GM19025 (cell line): ENCODE measurements around the gene IPCEF1.

Experiments used
- ATAC-seq: cut with Tn5 transposase; IDR thresholded peaks from one replicate; pipeline ENCODE4 v1.9.1; 2021; ENCODE audit warnings: mild to moderate bottlenecking, low read depth, moderate library complexity; ENCODE audit not compliant: unreplicated experiment

IPCEF1 gene

GRCh38 chr6:154356690-154357089 lies at the start of gene IPCEF1:
Gene IPCEF1, minus strand, starts transcription at chr6:154356803. Its CDS starts 90,856 bp downstream, at chr6:154265947.
- no peak for ATAC-seq

- ATAC-seq = no peak
Measured at GRCh38 chr6:154406301-154406700, 49.7 kb upstream of the IPCEF1 start.

GRCh38 chr6:154404791-154405400 lies 48.3 kb upstream of the IPCEF1 start:
- peak; percentile 42 for ATAC-seq

GRCh38 chr6:154403788-154404187 lies 47.2 kb upstream of the IPCEF1 start:
- ATAC-seq = no peak

- ATAC-seq = no peak
Measured at GRCh38 chr6:154402081-154402780, 45.6 kb upstream of the IPCEF1 start.

GRCh38 chr6:154399097-154399496 lies 42.5 kb upstream of the IPCEF1 start:
- ATAC-seq = no peak

GRCh38 chr6:154397491-154398195 lies 41.0 kb upstream of the IPCEF1 start:
- no peak for ATAC-seq

- ATAC-seq = no peak
Measured at GRCh38 chr6:154395878-154396277, 39.3 kb upstream of the IPCEF1 start.

GRCh38 chr6:154395316-154395715 lies 38.7 kb upstream of the IPCEF1 start:
- no peak for ATAC-seq

- no peak for ATAC-seq
Measured at GRCh38 chr6:154394571-154394970, 38.0 kb upstream of the IPCEF1 start.

GRCh38 chr6:154390034-154390433 lies 33.4 kb upstream of the IPCEF1 start:
- ATAC-seq = no peak

GRCh38 chr6:154388803-154389202 lies 32.2 kb upstream of the IPCEF1 start:
- no peak for ATAC-seq

- ATAC-seq = no peak
Measured at GRCh38 chr6:154386848-154387717, 30.5 kb upstream of the IPCEF1 start.

- ATAC-seq = no peak
Measured at GRCh38 chr6:154384191-154384590, 27.6 kb upstream of the IPCEF1 start.

GRCh38 chr6:154383273-154383672 lies 26.7 kb upstream of the IPCEF1 start:
- ATAC-seq = no peak

- ATAC-seq = no peak
Measured at GRCh38 chr6:154382740-154383139, 26.1 kb upstream of the IPCEF1 start.

- ATAC-seq = no peak
Measured at GRCh38 chr6:154381548-154381947, 24.9 kb upstream of the IPCEF1 start.

GRCh38 chr6:154380741-154381140 lies 24.1 kb upstream of the IPCEF1 start:
- no peak for ATAC-seq

GRCh38 chr6:154379585-154379984 lies 23.0 kb upstream of the IPCEF1 start:
- no peak for ATAC-seq

GRCh38 chr6:154378518-154378917 lies 21.9 kb upstream of the IPCEF1 start:
- ATAC-seq = no peak

GRCh38 chr6:154377726-154378125 lies 21.1 kb upstream of the IPCEF1 start:
- no peak for ATAC-seq
